ENCODE data around the gene S1PR5. TPM values are rescaled to one million over a fixed set of nuclear protein-coding genes. Genes with fewer than 3 reads are reported as not detected.

S1PR5 gene
- total and polyA plus RNA-seq, 4 experiments from 2014 or later, result 1.3 to 3.1 (median 1.7) TPM

GRCh38 chr19:10500247-10500592 lies 17.0 kb downstream of the S1PR5 start:
- intact Hi-C loops (cut with micrococcal nuclease), result loop anchor here (10.0 kb wide), 1 partner anchor 205 kb away; the partner anchor contains the start of gene QTRT1
- H3K4me3 ChIP-seq (ENCODE audit: low read length in 2 of 2), result no peak overlapping the region
- ChIA-PET CTCF (ENCODE audit: partially characterized antibody) (interaction anchor here (0.6 to 2.2 kb wide), 6 partner anchors 8 to 241 kb away, joined by 3 to 10 read pairs (median 4); no protein-coding TSS in a partner anchor), POLR2A (ENCODE audit: partially characterized antibody) (interaction anchor here (0.6 kb wide), 1 partner anchor 79 kb away, joined by 4 read pairs; no protein-coding TSS in a partner anchor)
- peak overlapping the region in 6 of 7 donors; percentile 19 to 90 (median 64) for H3K27ac Mint-ChIP-seq
- no peaks in the 10 kb centered on the region for H3K27me3 Mint-ChIP-seq
- H3K27me3 ChIP-seq (ENCODE audit: insufficient read depth, low read length), result no peaks in the 10 kb centered on the region
- H3K4me3 Mint-ChIP-seq, result peak overlapping the region in 7 of 8 donors; percentile 43 to 89 (median 68)
- peaks cover 41% of the 10 kb centered on the region for H3K4me1 ChIP-seq (ENCODE audit: insufficient read depth, low read length)
- DNase-seq, result no peak
- H3K9me3 Mint-ChIP-seq, result peaks cover 0 to 1% (median 0%) of the 10 kb centered on the region in 8 donors
- no peak overlapping the region for H3K27ac ChIP-seq (ENCODE audit: low read depth, low read length)
- H3K9me3 ChIP-seq (ENCODE audit: control insufficient read depth in 1 of 2, low read length in 2 of 2), result no peaks in the 10 kb centered on the region
- H3K36me3 ChIP-seq (ENCODE audit: insufficient read depth, low read length), result peaks cover 13% of the 10 kb centered on the region
- H3K36me3 Mint-ChIP-seq, result peaks cover 8 to 31% of the 10 kb centered on the region in 2 donors
- H3K4me1 Mint-ChIP-seq, result peaks cover 20 to 48% (median 33%) of the 10 kb centered on the region in 4 donors

GRCh38 chr19:10499550-10500246 lies 17.5 kb downstream of the S1PR5 start:
- POLR2A ChIA-PET (ENCODE audit: partially characterized antibody), result no interaction called here
- Mint-ChIP-seq H3K9me3 (peaks cover 0 to 1% (median 0%) of the 10 kb centered on the region in 8 donors), H3K4me3 (peak overlapping the region in 5 of 8 donors; percentile 52 to 77 (median 68)), H3K27ac (peak overlapping the region in 5 of 7 donors; percentile 3 to 90 (median 45)), H3K4me1 (peaks cover 20 to 48% (median 33%) of the 10 kb centered on the region in 4 donors), H3K27me3 (no peaks in the 10 kb centered on the region), H3K36me3 (peaks cover 8 to 31% of the 10 kb centered on the region in 2 donors)
- Histone ChIP-seq H3K9me3 (ENCODE audit: control insufficient read depth in 1 of 2, low read length in 2 of 2) (no peaks in the 10 kb centered on the region), H3K27me3 (ENCODE audit: insufficient read depth, low read length) (no peaks in the 10 kb centered on the region), H3K36me3 (ENCODE audit: insufficient read depth, low read length) (peaks cover 18% of the 10 kb centered on the region), H3K27ac (ENCODE audit: low read depth, low read length) (no peak overlapping the region), H3K4me3 (ENCODE audit: low read length in 2 of 2) (no peak overlapping the region), H3K4me1 (ENCODE audit: insufficient read depth, low read length) (peaks cover 41% of the 10 kb centered on the region)
- no peak for DNase-seq
- CTCF ChIA-PET (ENCODE audit: partially characterized antibody), result interaction anchor here (0.6 to 2.2 kb wide), 6 partner anchors 8 to 240 kb away, joined by 3 to 10 read pairs (median 4); no protein-coding TSS in a partner anchor
- intact Hi-C loops (cut with micrococcal nuclease), result loop anchor here (10.0 kb wide), 1 partner anchor 205 kb away; the partner anchor contains the start of gene QTRT1

DNA sequence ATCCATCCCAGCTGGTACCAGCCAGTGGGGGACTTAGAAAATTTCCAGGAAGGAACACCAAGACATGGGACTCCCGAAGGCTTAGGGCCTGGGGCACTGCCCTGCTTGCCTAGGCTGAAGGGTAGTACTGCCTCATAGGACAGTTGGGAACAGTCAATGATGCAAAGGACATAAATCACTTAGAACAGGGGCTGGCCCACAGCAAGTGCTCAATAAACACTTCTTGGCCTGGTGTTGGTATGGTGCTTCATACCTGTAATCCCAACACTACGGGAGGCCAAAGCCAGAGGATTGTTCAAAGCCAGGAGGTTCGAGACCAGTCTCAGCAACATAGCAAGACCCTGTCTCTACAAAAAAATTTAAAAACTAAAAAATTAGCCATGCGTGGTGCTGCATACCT lies 19.9 kb downstream of the S1PR5 start:
- CTCF ChIA-PET (ENCODE audit: partially characterized antibody), result interaction anchor here (0.9 to 1.6 kb wide), 4 partner anchors 9 to 44 kb away, joined by 3 to 4 read pairs (median 3); no protein-coding TSS in a partner anchor
- Mint-ChIP-seq H3K27ac (peak overlapping the region in 5 of 7 donors; percentile 8 to 79 (median 47)), H3K4me3 (no peak overlapping the region), H3K27me3 (no peaks in the 10 kb centered on the region), H3K9me3 (no peaks in the 10 kb centered on the region), H3K4me1 (peaks cover 20 to 43% (median 31%) of the 10 kb centered on the region in 4 donors), H3K36me3 (peaks cover 10 to 32% of the 10 kb centered on the region in 2 donors)
- no peaks in the 10 kb centered on the region for H3K9me3 ChIP-seq (ENCODE audit: control insufficient read depth in 1 of 2, low read length in 2 of 2)
- no peak overlapping the region for H3K4me3 ChIP-seq (ENCODE audit: low read length in 2 of 2)
- POLR2A ChIA-PET (ENCODE audit: partially characterized antibody), result interaction anchor here (1.8 kb wide), 1 partner anchor 14 kb away, joined by 4 read pairs; no protein-coding TSS in a partner anchor
- H3K4me1 ChIP-seq (ENCODE audit: insufficient read depth, low read length), result peaks cover 37% of the 10 kb centered on the region
- DNase-seq, result no peak
- H3K27me3 ChIP-seq (ENCODE audit: insufficient read depth, low read length), result no peaks in the 10 kb centered on the region
- intact Hi-C loops (cut with micrococcal nuclease), result no loop called here
- H3K27ac ChIP-seq (ENCODE audit: low read depth, low read length), result no peak overlapping the region
- peaks cover 20% of the 10 kb centered on the region for H3K36me3 ChIP-seq (ENCODE audit: insufficient read depth, low read length)

- Histone ChIP-seq H3K4me1 (ENCODE audit: insufficient read depth, low read length) (no peaks in the 10 kb centered on the region), H3K4me3 (ENCODE audit: low read length in 2 of 2) (no peak overlapping the region), H3K9me3 (ENCODE audit: control insufficient read depth in 1 of 2, low read length in 2 of 2) (no peaks in the 10 kb centered on the region), H3K27ac (ENCODE audit: low read depth, low read length) (no peak overlapping the region), H3K27me3 (ENCODE audit: insufficient read depth, low read length) (no peaks in the 10 kb centered on the region), H3K36me3 (ENCODE audit: insufficient read depth, low read length) (peaks cover 38% of the 10 kb centered on the region)
- intact Hi-C loops (cut with micrococcal nuclease), result no loop called here
- Mint-ChIP-seq H3K4me3 (no peak overlapping the region), H3K27me3 (no peaks in the 10 kb centered on the region), H3K9me3 (no peaks in the 10 kb centered on the region), H3K36me3 (peaks cover 8 to 42% of the 10 kb centered on the region in 2 donors), H3K27ac (peak overlapping the region in 1 of 7 donors; percentile 50), H3K4me1 (peaks cover 5 to 10% (median 9%) of the 10 kb centered on the region in 4 donors)
- CTCF ChIA-PET (ENCODE audit: partially characterized antibody), result interaction anchor here (1.0 to 2.2 kb wide), 5 partner anchors 9 to 209 kb away, joined by 3 to 10 read pairs (median 3); partner anchors contain the start of gene QTRT1
- no peak for DNase-seq
- POLR2A ChIA-PET (ENCODE audit: partially characterized antibody), result interaction anchor here (0.6 kb wide), 1 partner anchor 39 kb away, joined by 3 read pairs; no protein-coding TSS in a partner anchor
Observed at GRCh38 chr19:10491472-10492047, 25.7 kb downstream of the S1PR5 start.

- H3K4me1 Mint-ChIP-seq, result peaks cover 5 to 10% (median 7%) of the 10 kb centered on the region in 4 donors
- Histone ChIP-seq H3K27ac (ENCODE audit: low read depth, low read length) (no peak overlapping the region), H3K27me3 (ENCODE audit: insufficient read depth, low read length) (no peaks in the 10 kb centered on the region), H3K4me3 (ENCODE audit: low read length in 2 of 2) (no peak overlapping the region), H3K9me3 (ENCODE audit: control insufficient read depth in 1 of 2, low read length in 2 of 2) (no peaks in the 10 kb centered on the region), H3K4me1 (ENCODE audit: insufficient read depth, low read length) (no peaks in the 10 kb centered on the region), H3K36me3 (ENCODE audit: insufficient read depth, low read length) (peaks cover 33% of the 10 kb centered on the region)
- H3K36me3 Mint-ChIP-seq, result peaks cover 7 to 40% of the 10 kb centered on the region in 2 donors
- H3K4me3 Mint-ChIP-seq, result no peak overlapping the region
- no peak for DNase-seq
- intact Hi-C loops (cut with micrococcal nuclease), result no loop called here
- no peaks in the 10 kb centered on the region for H3K9me3 Mint-ChIP-seq
- peak overlapping the region in 1 of 7 donors; percentile 17 for H3K27ac Mint-ChIP-seq
- no peaks in the 10 kb centered on the region for H3K27me3 Mint-ChIP-seq
- POLR2A ChIA-PET (ENCODE audit: partially characterized antibody), result no interaction called here
- CTCF ChIA-PET (ENCODE audit: partially characterized antibody), result interaction anchor here (0.9 kb wide), 1 partner anchor 73 kb away, joined by 3 read pairs; no protein-coding TSS in a partner anchor
Observed at GRCh38 chr19:10486551-10486950, 30.7 kb downstream of the S1PR5 start.

- Histone ChIP-seq H3K4me3 (ENCODE audit: low read length in 2 of 2) (peak overlapping the region in 1 of 2 donors; percentile 38), H3K36me3 (ENCODE audit: insufficient read depth, low read length) (no peaks in the 10 kb centered on the region), H3K27me3 (ENCODE audit: insufficient read depth, low read length) (no peaks in the 10 kb centered on the region), H3K27ac (ENCODE audit: low read depth, low read length) (peak overlapping the region; percentile 57), H3K4me1 (ENCODE audit: insufficient read depth, low read length) (peaks cover 13% of the 10 kb centered on the region), H3K9me3 (ENCODE audit: control insufficient read depth in 1 of 2, low read length in 2 of 2) (no peaks in the 10 kb centered on the region)
- Mint-ChIP-seq H3K4me1 (peaks cover 4 to 20% (median 7%) of the 10 kb centered on the region in 4 donors), H3K4me3 (peak overlapping the region; percentile 26 to 79 (median 70)), H3K36me3 (no peaks in the 10 kb centered on the region), H3K27me3 (no peaks in the 10 kb centered on the region), H3K9me3 (no peaks in the 10 kb centered on the region), H3K27ac (peak overlapping the region; percentile 70 to 92 (median 88))
- intact Hi-C loops (cut with micrococcal nuclease), result loop anchor here (2.0 kb wide), 2 partner anchors 24 to 74 kb away; partner anchors contain the start of gene KEAP1
- DNase-seq, result peak; percentile 87 to 95 (median 90)
- ChIA-PET CTCF (ENCODE audit: partially characterized antibody) (interaction anchor here (0.9 to 1.4 kb wide), 10 partner anchors 12 to 208 kb away, joined by 3 to 6 read pairs (median 3); partner anchors contain the start of gene ICAM1), POLR2A (ENCODE audit: partially characterized antibody) (interaction anchor here (0.6 to 1.0 kb wide), 2 partner anchors 70 to 99 kb away, joined by 3 read pairs; partner anchors contain the start of gene TYK2)
Observed at GRCh38 chr19:10478903-10479384, 38.3 kb downstream of the S1PR5 start.

Measured in CD4-positive, alpha-beta memory T cell (primary cell).